ENCODE data around the gene NFXL1.

DNA sequence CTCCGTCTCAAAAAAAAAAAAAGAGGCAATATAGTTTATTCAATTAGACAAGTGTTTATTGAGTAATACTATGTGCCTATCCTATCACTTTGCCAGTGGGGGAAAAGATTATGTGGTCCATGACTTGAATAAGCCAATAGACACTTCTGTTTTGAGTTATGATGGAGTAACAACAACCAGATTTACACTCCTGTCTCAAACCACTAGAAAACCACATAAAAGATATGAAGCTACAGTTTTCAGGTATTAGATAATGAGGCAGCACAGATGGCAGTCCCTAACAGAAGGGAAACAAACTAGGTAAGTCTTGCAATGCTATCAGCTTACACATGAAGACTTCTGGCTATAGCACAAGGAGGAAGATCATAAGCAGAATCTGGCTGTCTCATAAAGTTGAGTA, 22.5 kb downstream of the NFXL1 start:
- TF ChIP-seq CTCF (IDR thresholded peaks at IDR 0.05 in 2 of 3, conservative IDR thresholded peaks at IDR 0.05 in 1 of 3; ENCODE audit: control insufficient read depth in 2 of 3, extremely low read depth in 1 of 3, insufficient read depth in 1 of 3, low read depth in 3 of 3, low read length in 3 of 3) (no peak), EGR1 (IDR thresholded peaks at IDR 0.05; ENCODE audit: borderline replicate concordance in 1 of 2, low read depth in 2 of 2, low read length in 2 of 2) (no peak), KAT2A (conservative IDR thresholded peaks at IDR 0.05; ENCODE audit: control insufficient read depth, low read depth, low read length) (no peak), MEF2A (IDR thresholded peaks at IDR 0.05; ENCODE audit: insufficient read depth, low read depth, low read length) (no peak), BRCA1 (IDR thresholded peaks at IDR 0.05; ENCODE audit: low read depth, low read length) (no peak)
- TF ChIP-seq, protein P1, sequence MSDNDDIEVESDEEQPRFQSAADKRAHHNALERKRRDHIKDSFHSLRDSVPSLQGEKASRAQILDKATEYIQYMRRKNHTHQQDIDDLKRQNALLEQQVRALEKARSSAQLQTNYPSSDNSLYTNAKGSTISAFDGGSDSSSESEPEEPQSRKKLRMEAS (IDR thresholded peaks at IDR 0.05; ENCODE audit: low read depth, low read length), result no peak
- TF ChIP-seq, protein P2, sequence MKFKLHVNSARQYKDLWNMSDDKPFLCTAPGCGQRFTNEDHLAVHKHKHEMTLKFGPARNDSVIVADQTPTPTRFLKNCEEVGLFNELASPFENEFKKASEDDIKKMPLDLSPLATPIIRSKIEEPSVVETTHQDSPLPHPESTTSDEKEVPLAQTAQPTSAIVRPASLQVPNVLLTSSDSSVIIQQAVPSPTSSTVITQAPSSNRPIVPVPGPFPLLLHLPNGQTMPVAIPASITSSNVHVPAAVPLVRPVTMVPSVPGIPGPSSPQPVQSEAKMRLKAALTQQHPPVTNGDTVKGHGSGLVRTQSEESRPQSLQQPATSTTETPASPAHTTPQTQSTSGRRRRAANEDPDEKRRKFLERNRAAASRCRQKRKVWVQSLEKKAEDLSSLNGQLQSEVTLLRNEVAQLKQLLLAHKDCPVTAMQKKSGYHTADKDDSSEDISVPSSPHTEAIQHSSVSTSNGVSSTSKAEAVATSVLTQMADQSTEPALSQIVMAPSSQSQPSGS (IDR thresholded peaks at IDR 0.05; ENCODE audit: low read length), result no peak
- TF ChIP-seq, protein P3, sequence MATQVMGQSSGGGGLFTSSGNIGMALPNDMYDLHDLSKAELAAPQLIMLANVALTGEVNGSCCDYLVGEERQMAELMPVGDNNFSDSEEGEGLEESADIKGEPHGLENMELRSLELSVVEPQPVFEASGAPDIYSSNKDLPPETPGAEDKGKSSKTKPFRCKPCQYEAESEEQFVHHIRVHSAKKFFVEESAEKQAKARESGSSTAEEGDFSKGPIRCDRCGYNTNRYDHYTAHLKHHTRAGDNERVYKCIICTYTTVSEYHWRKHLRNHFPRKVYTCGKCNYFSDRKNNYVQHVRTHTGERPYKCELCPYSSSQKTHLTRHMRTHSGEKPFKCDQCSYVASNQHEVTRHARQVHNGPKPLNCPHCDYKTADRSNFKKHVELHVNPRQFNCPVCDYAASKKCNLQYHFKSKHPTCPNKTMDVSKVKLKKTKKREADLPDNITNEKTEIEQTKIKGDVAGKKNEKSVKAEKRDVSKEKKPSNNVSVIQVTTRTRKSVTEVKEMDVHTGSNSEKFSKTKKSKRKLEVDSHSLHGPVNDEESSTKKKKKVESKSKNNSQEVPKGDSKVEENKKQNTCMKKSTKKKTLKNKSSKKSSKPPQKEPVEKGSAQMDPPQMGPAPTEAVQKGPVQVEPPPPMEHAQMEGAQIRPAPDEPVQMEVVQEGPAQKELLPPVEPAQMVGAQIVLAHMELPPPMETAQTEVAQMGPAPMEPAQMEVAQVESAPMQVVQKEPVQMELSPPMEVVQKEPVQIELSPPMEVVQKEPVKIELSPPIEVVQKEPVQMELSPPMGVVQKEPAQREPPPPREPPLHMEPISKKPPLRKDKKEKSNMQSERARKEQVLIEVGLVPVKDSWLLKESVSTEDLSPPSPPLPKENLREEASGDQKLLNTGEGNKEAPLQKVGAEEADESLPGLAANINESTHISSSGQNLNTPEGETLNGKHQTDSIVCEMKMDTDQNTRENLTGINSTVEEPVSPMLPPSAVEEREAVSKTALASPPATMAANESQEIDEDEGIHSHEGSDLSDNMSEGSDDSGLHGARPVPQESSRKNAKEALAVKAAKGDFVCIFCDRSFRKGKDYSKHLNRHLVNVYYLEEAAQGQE (IDR thresholded peaks at IDR 0.05; ENCODE audit: low read depth, low read length), result no peak
